Prostate gland (tissue), 2 donors: Measurements from ENCODE around the gene ZNF423.

ENCODE experiments used
- CTCF ChIP-seq, 4 experiments: fragments of 200-600 bp in 2 of 4; fragments of 450-650 bp in 2 of 4; sonication (generic) in 2 of 4; IDR thresholded peaks; 1 replicate in 3 of 4; 2 replicates in 1 of 4; pipeline ENCODE4 v1.5.1; 2016 to 2019; ENCODE audit warnings: antibody characterized with exemption in 4 of 4, mild to moderate bottlenecking in 2 of 4, moderate library complexity in 2 of 4
- POLR2A ChIP-seq: fragments of 450-650 bp; IDR thresholded peaks from one replicate; pipeline ENCODE4 v1.6.1; 2016; ENCODE audit warnings: antibody characterized with exemption, mild to moderate bottlenecking
- POLR2AphosphoS5 ChIP-seq: sonication (generic); formaldehyde crosslinking; IDR thresholded peaks from one replicate; pipeline ENCODE4 v1.6.1; 2017; ENCODE audit warnings: antibody characterized with exemption

DNA sequence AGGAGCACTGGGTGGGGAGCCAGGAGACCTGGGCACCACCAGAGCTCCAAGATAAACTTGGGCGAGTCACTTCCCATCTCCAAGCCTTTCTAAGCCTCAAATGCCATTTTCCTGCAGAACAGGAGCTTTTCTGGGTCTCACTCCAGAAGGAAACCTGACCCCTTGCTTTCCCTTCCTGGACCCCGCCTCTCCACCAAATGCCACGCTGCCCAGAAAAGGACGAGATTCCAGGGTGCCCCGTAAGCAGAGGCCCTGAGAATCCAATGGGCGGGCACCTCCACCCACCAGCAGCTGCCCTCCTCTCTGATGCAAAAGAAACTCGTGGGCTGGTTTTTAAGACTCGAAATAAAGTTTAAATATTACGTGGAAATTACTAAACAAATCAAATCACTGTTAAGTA lies 31.3 kb downstream of the ZNF423 start:
- TF ChIP-seq CTCF (IDR thresholded peaks at IDR 0.05) (no peak), POLR2AphosphoS5 (no peak), POLR2A (no peak)
